Nephron progenitor cell (in vitro differentiated cells): Measurements from ENCODE around the gene RNU2-63P.
"Not testable (repeated sequence)": the region's sequence is repeated elsewhere in the genome, so short reads cannot be mapped to it uniquely, and the experiment has no call there.

ENCODE experiments used
- DNase-seq: peaks from one replicate; pipeline ENCODE4 v3.0.0; 2021
- H3K27ac Mint-ChIP-seq: 2 replicates; pipeline ENCODE4 v1.8.0; 2021; ENCODE audit warnings: mild to moderate bottlenecking, moderate library complexity, mixed read lengths
- H3K27me3 Mint-ChIP-seq: 2 replicates; pipeline ENCODE4 v1.8.0; 2021; ENCODE audit warnings: mild to moderate bottlenecking, low read depth, mixed read lengths; ENCODE audit not compliant: poor library complexity
- H3K36me3 Mint-ChIP-seq: 2 replicates; pipeline ENCODE4 v1.8.0; 2021; ENCODE audit warnings: low read depth, mixed read lengths
- H3K4me1 Mint-ChIP-seq: 2 replicates; pipeline ENCODE4 v1.8.0; 2021; ENCODE audit warnings: mixed read lengths
- H3K4me3 Mint-ChIP-seq: 2 replicates; pipeline ENCODE4 v1.8.0; 2021; ENCODE audit warnings: mild to moderate bottlenecking, moderate library complexity, mixed read lengths
- H3K9me3 Mint-ChIP-seq: 2 replicates; pipeline ENCODE4 v1.8.0; 2021; ENCODE audit warnings: mild to moderate bottlenecking, moderate library complexity, mixed read lengths
- TF ChIP-seq, protein P1 (sequence below): fragments of 200-600 bp; sonication (generic); IDR thresholded peaks from 2 replicates; pipeline ENCODE4 v1.5.0; 2021; ENCODE audit warnings: antibody characterized with exemption

The RNU2-63P gene

GRCh38 chr2:88011011-88011410 lies 5.3 kb downstream of the RNU2-63P start:
- DNase-seq: no peak
- Mint-ChIP-seq H3K27ac (no peak overlapping the region), H3K9me3 (no peaks in the 10 kb centered on the region), H3K36me3 (no peaks in the 10 kb centered on the region), H3K4me1 (peaks cover under 1% of the 10 kb centered on the region), H3K4me3 (no peak overlapping the region), H3K27me3 (no peaks in the 10 kb centered on the region)
- TF ChIP-seq, protein P1, sequence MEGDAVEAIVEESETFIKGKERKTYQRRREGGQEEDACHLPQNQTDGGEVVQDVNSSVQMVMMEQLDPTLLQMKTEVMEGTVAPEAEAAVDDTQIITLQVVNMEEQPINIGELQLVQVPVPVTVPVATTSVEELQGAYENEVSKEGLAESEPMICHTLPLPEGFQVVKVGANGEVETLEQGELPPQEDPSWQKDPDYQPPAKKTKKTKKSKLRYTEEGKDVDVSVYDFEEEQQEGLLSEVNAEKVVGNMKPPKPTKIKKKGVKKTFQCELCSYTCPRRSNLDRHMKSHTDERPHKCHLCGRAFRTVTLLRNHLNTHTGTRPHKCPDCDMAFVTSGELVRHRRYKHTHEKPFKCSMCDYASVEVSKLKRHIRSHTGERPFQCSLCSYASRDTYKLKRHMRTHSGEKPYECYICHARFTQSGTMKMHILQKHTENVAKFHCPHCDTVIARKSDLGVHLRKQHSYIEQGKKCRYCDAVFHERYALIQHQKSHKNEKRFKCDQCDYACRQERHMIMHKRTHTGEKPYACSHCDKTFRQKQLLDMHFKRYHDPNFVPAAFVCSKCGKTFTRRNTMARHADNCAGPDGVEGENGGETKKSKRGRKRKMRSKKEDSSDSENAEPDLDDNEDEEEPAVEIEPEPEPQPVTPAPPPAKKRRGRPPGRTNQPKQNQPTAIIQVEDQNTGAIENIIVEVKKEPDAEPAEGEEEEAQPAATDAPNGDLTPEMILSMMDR: no peak

- H3K27ac Mint-ChIP-seq: no peak overlapping the region
- no peaks in the 10 kb centered on the region for H3K27me3 Mint-ChIP-seq
- H3K36me3 Mint-ChIP-seq: no peaks in the 10 kb centered on the region
These were observed 6.2 kb downstream of the RNU2-63P start for GRCh38 chr2:88010136-88010535.

GRCh38 chr2:88006912-88007439 lies 9.4 kb downstream of the RNU2-63P start:
- Mint-ChIP-seq H3K36me3 (no peaks in the 10 kb centered on the region), H3K4me1 (peaks cover 22% of the 10 kb centered on the region), H3K27ac (no peak overlapping the region), H3K4me3 (no peak overlapping the region), H3K9me3 (no peaks in the 10 kb centered on the region), H3K27me3 (no peaks in the 10 kb centered on the region)
- TF ChIP-seq, protein P1: no peak
- DNase-seq: no peak

More at GRCh38 chr2:88010136-88010535, 6.2 kb downstream of the RNU2-63P start:
- TF ChIP-seq, protein P1: no peak
- DNase-seq: no peak
- Mint-ChIP-seq H3K4me1 (peaks cover 6% of the 10 kb centered on the region), H3K9me3 (no peaks in the 10 kb centered on the region), H3K4me3 (no peak overlapping the region)

DNA sequence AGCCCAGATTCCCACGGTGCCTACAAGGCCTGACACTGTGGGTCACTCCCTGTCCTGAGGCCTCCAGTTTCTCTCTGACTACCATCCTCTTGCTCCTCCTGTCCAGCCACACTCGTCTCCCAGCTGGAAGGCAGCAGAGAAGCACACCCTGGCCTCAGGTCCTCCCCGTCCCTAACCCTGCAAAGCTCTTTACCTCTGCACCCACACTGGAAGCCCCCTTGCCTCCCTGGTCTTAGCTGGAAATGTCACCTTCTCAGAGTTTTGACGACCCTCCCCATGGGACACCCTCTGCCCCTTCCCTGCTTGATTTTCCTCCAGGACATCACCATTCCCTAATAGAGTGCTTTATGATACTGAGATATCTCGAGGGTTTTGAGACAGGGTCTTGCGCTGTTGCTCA lies 10.6 kb downstream of the RNU2-63P start:
- H3K9me3 Mint-ChIP-seq: no peaks in the 10 kb centered on the region
- TF ChIP-seq, protein P1: no peak
- H3K4me1 Mint-ChIP-seq: peaks cover 28% of the 10 kb centered on the region
- peak overlapping the region; percentile 64 for H3K27ac Mint-ChIP-seq
- H3K27me3 Mint-ChIP-seq: no peaks in the 10 kb centered on the region
- no peaks in the 10 kb centered on the region for H3K36me3 Mint-ChIP-seq
- no peak overlapping the region for H3K4me3 Mint-ChIP-seq
- no peak for DNase-seq

- DNase-seq: peak; percentile 46
- TF ChIP-seq, protein P1: no peak
- no peak overlapping the region for H3K27ac Mint-ChIP-seq
- no peaks in the 10 kb centered on the region for H3K9me3 Mint-ChIP-seq
- H3K36me3 Mint-ChIP-seq: no peaks in the 10 kb centered on the region
- peak overlapping the region; percentile 18 for H3K4me3 Mint-ChIP-seq
- H3K4me1 Mint-ChIP-seq: peaks cover 28% of the 10 kb centered on the region
- peaks cover 3% of the 10 kb centered on the region for H3K27me3 Mint-ChIP-seq
These were observed 13.1 kb downstream of the RNU2-63P start for GRCh38 chr2:88003074-88003755.

GRCh38 chr2:88002359-88002707 lies 14.0 kb downstream of the RNU2-63P start:
- TF ChIP-seq, protein P1: no peak
- Mint-ChIP-seq H3K36me3 (no peaks in the 10 kb centered on the region), H3K4me1 (peaks cover 28% of the 10 kb centered on the region), H3K4me3 (no peak overlapping the region), H3K27ac (no peak overlapping the region), H3K9me3 (no peaks in the 10 kb centered on the region), H3K27me3 (peaks cover 5% of the 10 kb centered on the region)
- DNase-seq: no peak

- not testable (repeated sequence) for H3K27ac Mint-ChIP-seq, H3K9me3 Mint-ChIP-seq, DNase-seq, H3K4me3 Mint-ChIP-seq, H3K27me3 Mint-ChIP-seq, H3K36me3 Mint-ChIP-seq
- peaks cover 22% of the 10 kb centered on the region for H3K4me1 Mint-ChIP-seq
These were observed 15.9 kb downstream of the RNU2-63P start for GRCh38 chr2:88000474-88000873.
